Measurements from ENCODE around the gene SMARCA2. TPM values are rescaled to one million over a fixed set of nuclear protein-coding genes. Genes with fewer than 3 reads are reported as not detected.
"Not testable (repeated sequence)": the region's sequence is repeated elsewhere in the genome, so short reads cannot be mapped to it uniquely, and the experiment has no call there.

The SMARCA2 gene
- polyA plus RNA-seq, 1 donor, result 82.5 TPM

DNA sequence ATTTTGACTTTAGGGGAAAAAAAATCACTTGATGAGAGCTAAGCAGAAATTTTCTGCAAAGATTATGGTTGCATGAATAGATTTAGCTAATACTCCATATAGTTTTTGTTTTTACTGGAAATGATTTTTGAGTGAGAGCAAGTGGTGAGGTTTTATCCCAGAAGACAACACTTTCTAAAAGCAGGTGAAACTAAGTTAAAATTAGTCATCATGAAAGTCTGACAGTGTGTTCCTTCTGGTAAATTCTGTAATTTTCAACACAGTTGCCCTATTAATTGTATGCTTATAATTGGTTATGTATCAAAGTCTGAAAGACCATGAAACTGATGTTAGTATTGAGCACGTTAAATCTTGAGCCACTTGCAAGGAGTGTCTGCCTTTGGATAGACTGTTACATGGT lies 91.5 kb downstream of the SMARCA2 start:
- no peak for DNase-seq

DNA sequence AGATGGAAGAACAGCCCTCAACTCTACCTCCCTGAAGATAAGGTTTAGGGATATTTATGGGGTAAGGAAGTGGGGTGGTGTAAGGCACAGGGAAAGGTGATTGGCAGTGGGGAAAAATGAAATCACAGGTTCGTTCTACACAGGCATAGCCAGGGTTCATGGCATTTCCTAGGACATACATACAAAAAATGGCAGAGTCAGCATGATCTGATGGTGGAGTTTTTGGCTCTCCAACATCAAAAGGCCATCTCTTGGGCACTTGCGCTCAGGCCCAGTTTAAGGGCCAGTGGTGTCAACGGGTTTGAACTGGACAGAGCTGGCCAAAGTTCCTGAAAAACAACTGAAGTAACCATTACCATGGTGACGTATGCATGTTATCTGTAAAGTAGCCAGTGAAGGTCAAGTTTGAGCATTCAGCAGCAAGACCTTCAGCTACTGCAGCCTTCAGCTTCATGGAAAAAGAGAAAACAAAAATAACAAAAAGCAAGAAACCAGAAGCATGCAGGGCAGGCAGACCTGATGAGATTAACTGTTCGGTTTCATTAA lies 92.8 kb downstream of the SMARCA2 start:
- DNase-seq, result no peak

DNA sequence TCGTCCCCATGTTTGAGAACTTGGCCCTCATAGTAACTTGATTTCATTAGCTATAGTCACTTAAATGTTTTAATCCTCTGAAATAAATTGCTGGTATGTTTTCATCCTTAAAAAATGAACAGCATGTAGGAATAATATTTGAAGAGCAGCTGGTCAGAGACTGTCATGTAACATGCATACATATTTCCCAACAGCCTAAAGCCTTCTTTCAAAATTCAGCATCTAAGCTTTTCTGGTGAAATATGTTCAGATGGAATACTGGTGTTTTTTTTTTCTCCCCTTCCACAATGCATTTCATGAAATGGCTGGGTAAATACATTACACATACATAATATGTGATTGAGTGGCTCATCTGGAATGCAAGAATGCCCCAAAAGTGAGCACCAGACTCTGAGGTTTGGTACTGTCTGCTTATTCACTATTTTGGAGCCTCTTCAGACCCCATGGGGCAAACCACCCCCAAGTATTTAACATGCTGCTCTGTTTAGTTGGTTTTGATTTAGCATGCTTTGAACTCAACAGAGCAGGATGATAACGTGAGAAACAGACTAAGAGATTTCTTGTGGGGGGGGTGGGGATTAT lies 94.0 kb downstream of the SMARCA2 start:
- no peak for DNase-seq

DNA sequence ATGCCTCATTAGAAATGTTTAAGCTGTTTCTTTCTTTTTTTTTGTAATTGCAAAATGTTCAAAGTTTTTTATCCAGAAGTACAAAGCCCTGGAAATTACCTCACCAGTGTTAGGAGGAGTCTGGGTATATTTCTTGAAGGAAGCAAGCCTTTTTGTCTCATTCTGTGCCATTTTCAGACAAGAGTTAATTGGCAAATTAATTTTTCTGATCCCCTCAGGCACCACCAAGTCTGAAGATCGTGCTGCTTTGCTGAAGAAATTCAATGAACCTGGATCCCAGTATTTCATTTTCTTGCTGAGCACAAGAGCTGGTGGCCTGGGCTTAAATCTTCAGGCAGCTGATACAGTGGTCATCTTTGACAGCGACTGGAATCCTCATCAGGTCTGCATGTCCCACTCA lies 94.9 kb downstream of the SMARCA2 start:
- no peak for DNase-seq

DNA sequence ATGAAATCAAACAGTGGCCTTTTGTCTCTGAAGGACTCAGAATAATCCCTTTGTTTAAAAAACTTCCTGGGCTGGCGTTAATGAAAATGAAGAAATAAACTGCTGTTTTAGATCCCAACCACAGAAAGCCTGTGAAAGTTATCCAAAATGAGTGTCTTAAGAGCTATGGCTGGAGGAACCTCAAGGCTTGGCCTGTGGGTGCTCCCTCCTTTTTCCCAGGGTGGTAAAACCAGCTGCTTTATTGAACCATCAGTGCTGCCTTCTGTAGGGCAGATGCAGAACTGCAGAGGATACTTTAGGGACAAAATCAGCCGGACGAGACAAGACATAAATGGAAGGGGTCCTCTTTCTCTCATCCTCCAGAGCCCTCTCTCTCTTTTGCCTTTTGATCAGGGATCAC lies 100.9 kb downstream of the SMARCA2 start:
- DNase-seq, result no peak

DNA sequence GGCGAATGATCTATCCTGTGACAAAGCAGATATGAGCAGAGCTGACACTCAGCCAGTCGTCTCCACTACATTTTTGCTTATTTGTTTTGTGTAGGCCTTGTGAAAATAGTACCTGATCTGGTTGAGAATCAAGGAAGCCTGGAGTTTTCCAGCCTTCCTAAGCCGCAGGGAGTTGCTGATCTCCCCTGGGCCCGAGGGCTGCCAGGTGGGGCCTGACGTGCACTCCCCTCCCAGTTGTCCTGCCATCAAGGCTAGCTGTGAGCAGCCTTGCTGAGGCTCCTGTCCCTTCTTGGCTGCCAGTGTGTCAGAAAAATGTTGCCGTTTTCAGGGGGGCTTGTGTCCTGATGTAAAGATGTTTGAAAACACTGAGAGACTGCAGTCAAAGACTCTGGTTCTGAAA lies 102.4 kb downstream of the SMARCA2 start:
- no peak for DNase-seq

DNA sequence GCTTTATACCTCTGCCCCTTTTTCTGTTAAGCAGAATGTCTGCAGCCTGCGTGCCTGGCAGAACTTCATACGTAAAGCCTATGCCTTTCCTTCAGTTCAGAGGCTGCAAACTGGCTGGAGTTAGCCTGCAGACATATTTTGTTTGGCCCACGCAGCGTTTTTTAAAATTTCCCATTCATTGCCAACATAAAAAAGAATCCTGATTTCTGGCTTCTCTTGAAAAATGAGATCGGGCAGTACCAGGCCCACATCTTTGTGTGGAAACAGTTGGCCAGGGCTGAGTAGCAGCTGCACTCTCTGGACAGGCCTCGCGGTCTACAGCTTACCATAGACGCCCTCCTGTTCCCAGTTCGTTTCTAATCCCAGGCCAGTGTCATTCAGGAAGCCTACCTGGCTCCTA lies 104.4 kb downstream of the SMARCA2 start:
- peak; percentile 20 for DNase-seq

DNA sequence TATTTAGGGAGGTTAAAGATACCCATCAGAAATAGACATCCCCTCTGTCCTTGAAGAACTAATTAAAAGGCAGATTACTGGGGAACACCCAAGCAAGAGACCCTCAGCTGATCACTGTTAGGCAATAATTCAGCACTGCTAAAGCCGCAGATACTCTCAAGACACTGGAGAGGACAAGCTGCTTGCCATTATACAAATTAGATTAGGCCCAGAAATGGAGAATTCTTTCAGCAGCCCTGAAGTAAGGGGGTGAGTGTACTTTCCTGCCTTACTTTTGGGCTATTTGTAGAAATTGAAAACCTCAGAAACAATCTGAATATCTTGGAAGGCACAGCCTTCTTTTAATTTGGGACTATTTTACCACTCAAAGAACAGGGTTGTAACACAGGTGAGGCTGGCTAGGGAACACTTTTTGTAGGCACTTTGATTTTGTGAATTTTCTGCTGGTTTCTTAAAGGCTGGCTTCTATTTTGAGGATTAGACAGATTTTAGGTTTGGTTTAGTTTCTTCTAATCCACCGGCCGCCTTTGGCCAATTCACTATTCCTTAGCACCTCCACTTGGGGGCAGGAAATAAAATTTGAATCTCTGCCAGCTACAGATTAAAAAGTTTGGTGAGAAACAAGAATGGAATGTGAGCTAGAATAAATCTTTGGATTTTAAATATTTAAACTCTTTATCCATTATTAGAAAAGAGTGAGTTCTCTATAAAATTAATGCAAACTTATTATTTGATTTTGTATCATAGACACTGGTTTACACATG lies 106.0 kb downstream of the SMARCA2 start:
- DNase-seq, result no peak

DNA sequence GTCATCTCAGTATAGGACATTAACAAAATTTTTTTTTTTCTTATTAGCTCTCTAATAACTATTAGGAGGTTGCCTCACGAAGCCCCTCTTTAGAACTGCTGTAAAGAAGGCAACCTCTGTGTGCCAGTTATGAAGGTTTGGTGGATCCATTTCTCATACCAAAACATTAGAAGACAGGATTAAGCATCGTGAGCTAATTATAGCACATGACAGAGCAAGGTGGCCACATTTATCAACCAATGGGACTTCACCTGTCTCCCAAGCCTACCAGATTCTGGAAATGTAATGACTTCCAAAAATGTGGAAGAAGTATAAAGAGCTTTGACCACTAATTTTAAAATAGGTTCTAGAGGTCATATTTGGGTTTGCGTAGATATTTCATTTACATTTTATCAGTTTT lies 107.2 kb downstream of the SMARCA2 start:
- DNase-seq, result no peak

DNA sequence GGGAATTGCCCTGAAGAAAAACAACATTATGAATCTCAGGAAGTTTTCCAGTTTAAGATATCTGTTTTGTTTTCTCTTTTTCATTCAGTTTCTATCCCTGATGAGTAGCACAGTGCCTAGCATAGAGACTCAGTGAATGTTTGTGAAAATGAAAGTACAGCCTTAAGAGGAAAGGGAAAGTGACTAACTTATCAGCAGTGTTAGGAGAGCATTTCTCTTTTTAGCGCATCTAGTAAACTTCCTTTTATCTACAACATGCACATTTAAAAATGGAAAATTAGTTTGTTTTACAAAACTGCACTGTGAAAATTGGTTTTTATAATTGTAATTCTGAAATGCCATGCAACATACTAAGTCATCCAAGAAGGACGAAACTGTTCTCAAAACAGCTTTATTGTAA lies 110.8 kb downstream of the SMARCA2 start:
- no peak for DNase-seq

DNA sequence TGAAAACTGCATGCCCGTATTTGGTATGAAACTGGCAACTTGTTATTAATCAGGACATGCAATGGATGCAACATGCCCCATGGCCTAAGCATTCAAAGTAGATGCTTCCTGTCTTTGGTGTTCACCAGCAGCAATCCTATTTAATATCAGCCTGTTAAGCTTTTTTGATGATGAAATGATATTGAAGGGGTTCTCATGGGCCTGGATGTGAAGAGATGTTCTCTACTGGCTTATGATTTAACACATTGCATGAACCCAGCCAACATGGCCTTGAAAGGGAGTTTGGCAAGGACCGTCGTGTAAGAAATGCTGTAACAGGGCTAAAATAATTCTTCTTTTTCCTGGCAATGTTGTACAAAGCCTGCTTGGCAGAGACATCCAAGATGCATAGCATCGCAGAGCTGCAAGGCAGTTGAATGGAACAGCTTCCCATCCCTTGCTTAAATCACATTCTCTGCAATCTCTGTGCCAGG lies 111.2 kb downstream of the SMARCA2 start:
- DNase-seq, result peak; percentile 78

DNA sequence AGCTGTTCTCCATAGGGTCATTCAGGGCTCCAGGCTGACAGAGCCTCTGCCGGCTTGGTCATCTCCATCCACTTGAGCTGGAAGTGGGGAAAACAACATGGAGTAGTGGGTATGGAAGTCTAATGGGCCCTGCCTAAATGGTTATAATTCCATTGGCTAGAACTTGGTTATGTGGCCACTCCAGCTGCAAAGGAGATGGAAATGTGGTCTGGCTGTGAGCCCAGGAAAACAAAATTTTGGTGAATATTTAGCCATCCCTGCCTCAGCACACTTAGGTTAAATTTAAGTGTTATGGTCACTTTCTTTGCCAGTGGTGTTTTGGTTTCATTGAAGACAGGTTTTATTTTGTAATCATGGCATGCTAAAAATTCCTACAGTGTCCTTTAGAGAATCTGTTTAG lies 112.3 kb downstream of the SMARCA2 start:
- no peak for DNase-seq

DNA sequence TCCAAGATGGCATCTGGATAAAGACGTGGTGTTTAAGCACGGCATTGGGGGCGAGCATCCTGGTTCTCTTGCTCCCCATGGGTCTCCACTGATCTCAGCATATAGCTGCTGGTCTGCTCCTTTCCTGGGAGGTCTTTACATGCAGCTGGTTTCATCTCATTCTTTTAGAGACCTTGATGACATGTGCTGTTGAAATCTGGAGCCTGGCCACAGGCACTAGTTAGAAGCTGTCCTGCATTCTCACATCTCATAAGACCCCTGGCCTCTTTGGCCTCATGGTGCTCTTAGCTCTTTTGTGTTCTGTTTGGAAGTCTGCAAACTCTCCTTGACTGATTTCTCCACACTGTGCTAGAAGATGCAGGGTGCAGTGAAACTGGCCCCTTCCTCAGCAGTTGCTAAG lies 113.0 kb downstream of the SMARCA2 start:
- DNase-seq, result no peak

DNA sequence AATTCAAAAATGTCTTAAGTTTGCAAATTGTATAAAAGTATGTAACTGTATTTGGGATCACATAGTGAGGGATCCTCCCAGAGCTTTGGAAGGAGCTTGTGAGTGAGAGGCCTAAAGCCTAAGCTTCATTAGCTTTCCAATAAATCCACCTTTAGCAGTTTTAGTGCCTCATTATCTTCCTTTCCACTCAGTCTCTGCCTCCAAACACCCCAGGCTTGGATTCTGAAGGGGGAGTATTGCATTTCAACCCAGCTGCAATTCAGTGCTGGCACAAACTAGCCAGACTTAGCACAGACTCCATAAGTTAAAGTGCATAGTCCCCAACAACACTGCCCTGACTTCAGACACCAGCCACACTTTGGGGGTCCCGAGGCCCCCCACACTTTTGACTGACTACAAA lies 113.5 kb downstream of the SMARCA2 start:
- no peak for DNase-seq

DNA sequence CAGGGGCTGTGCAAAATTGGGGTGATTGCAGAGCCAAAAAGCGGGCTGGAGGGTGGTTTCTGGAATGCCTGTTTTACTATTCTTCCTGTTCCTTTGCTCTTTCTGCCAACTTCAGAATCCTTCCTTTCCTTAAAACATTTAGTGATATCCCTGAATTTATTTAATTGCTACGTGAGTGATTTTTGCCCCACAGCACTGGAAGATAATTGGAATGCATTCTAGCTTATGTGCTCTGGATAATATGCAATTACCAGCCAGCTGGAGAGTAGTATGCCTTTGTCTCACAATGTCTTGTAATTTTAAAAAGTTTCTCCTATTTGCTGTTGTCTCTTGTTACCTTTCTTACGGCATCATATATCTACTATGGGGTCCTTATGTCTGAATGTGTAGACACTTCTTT lies 115.8 kb downstream of the SMARCA2 start:
- DNase-seq, result no peak

DNA sequence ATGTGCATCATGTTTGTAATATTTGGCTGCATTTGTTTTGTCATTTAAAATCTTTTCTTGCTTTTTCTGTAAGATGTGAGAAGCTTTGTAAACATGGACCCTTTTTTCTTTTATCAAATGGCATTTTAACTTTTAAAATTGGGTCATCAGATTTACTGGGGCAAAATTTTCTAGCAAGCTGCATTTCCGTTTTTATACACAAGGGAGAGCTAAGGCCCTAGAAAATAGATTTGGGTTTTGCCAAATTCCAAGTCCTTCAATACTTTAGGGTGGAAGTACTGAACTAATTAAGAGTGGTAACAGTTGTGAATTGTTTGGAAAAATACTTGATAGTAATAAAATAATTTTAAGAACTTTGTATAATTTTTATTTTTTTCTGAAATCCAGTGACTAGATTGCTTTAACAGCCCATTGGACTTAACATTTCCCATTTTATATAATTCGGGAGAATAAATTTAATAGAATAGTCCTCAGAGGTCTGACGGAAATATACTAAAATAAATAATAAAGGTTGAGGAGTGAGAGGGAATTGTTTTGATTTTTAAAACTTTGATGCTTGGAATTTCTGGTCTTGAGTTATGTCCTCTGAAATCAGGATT lies 117.4 kb downstream of the SMARCA2 start:
- no peak for DNase-seq

DNA sequence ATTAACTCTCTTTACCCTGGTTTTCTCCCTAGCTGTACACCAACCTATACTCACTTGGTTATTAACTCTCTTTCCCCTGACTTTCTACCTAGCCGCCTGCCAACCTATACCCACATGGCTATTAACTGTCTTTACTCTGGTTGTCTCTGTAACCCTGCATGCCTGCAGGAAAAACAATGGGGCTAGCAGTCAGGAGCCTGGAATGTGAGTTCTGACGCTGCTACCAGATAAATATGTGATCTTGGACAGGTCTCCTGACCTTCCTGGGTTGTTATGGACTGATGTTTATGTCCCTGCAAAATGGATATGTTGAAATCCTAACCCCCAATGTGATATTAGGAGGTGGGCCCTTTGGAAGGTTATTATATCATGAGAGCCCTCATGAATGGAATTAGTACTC lies 119.2 kb downstream of the SMARCA2 start:
- no peak for DNase-seq

DNA sequence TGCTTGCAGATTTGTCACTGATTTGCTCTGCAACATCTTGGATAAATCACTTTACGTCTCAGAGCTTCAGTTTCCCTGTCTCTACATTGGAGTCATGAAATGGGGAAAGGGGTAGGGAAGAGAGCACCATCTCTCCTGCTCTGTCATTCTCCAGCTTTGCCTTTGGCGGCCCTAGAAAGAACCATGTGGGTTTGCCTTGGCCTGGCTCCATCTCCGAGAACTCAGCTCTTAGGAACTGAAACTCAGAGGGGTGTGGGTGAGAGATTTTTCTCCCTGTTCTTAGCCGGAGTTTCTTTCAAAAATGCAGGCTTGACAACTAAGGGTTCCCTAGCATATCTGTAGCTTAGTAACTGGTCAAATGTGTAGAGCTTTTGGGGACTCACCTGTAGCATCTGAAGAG lies 123.5 kb downstream of the SMARCA2 start:
- DNase-seq, result no peak

DNA sequence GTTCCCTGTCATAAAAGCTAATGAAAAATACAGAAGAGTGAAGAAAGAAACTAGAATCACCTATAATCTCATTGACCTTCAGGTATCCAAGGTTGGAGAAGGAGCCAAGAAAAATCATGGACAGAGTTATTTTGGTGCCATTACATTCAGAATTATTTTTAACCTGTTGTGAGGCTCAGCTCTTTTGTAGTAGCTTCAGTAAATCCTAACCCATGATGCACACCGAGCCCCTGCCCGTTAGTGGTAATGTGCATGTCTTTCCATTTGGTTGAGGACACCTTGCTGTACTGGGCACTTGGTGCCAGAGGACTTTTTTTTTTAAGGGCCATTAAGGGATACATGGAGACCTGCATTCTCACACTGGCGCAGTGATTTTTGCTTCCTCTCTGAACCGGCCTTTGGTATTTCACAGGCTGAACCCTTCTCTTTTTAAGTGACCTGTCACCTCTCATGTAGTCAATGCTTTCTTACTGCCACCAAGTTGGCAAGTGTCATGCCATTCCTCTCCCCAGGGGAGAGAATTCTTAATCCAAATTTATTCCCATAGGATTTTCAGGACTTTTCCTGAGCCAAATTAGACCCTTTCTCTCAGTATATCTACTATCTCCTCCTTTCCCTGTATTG lies 125.6 kb downstream of the SMARCA2 start:
- no peak for DNase-seq

DNA sequence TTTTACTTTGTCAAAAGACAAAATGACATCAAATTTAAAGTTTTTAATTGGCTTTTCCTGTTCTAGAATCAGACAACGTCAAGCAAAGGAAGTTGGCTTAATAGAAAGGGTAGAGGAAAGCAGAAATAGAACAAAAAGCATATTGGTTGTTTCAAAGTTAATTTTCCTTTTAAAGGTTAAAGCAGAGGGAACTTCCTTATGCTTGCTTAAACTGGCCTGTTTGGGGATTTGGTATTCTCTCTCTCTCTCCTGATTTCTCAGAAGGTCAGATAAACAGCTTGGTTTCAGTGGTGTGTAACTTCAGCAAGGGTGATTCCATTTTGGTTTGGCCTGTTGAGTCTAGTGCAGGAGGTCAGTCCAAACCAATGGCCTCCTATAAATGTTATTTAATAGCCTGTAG lies 127.1 kb downstream of the SMARCA2 start:
- DNase-seq, result no peak

DNA sequence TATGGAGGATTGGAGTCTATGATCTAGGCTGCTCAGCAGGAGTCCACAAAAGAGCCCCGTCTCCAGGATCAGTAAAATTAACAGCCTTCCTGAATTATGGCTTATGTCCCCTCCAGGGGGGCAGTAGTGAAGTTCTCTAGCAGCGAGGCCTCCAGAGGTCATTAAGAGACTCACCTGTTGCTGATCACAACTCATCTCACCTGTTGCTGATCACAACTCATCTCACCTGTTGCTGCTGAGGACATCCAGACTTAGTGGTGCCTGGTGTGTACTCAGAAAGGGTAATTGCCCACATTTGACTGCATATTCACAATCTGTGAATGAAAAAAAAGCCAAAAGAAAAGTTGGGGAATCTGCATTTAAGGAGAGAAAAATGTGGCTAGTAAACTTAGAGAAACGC lies 129.5 kb downstream of the SMARCA2 start:
- no peak for DNase-seq

DNA sequence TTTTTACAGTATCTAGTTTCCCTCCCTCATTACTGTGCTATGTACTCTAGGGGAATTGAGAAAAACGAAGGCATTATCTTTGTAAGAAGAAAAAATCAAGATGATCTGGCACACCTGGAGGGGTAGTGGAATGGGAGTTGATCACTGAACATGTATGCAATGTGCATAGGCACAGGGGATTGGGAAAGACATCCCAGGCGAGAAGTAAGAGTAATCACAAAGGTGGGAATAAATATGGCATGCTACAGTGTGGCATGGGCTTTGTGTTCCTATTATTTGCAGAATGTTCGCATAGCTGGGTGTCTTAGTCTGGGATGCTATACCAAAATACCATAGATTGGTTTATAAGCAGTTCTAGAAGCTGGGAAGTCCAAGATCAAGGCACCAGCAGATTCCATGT lies 130.6 kb downstream of the SMARCA2 start:
- no peak for DNase-seq

DNA sequence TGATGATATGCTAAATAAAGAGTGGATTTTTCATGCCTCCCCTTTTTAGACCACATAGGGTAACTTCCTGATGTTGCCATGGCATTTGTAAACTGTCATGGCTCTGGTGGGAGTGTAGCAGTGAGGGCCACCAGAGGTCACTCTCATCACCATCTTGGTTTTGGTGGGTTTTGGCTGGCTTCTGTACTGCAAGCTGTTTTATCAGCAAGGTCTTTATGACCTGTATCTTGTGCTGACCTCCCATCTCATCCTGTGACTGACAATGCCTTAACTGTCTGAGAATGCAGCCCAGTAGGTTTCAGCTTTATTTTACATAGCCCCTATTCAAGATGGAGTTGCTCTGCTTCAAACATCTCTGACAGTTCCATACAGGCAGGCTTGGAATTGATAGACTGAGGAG lies 131.6 kb downstream of the SMARCA2 start:
- not testable (repeated sequence) for DNase-seq
